H1 (cell line): ENCODE results near the gene RBM20. TPM values are rescaled to one million over a fixed set of nuclear protein-coding genes. Genes with fewer than 3 reads are reported as not detected.

Source experiments
- CTCF ChIA-PET: fragments of 300-600 bp; sonication (Branson Sonifier 250); formaldehyde crosslinking; loops from one replicate; lab custom pipeline; 2021; ENCODE audit not compliant: partially characterized antibody; lab: Charles Lee
- POLR2A ChIA-PET: fragments of 300-600 bp; sonication (Branson Sonifier 250); formaldehyde crosslinking; loops from one replicate; lab custom pipeline; 2021; ENCODE audit warnings: inconsistent platforms; ENCODE audit not compliant: partially characterized antibody; lab: Charles Lee
- DNase-seq, 2 experiments: peaks; one replicate each; pipeline versions ENCODE4 v3.0.0 to v3.0.0-alpha.2; 2010 to 2022; ENCODE audit warnings: low spot score in 2 of 2, low read depth in 1 of 2, mixed read lengths in 1 of 2
- FAIRE-seq: peaks from 2 replicates; lab custom pipeline; 2011; peaks lifted over from hg19 to GRCh38; lab: Jason Lieb, UNC
- H2AFZ ChIP-seq: 2 replicates; pipeline ENCODE4 v1.8.1; 2012; ENCODE audit warnings: low read length, inconsistent platforms
- H2AK5ac ChIP-seq: 2 replicates; pipeline ENCODE4 v1.6.1; 2013; ENCODE audit warnings: low read depth, low read length
- H2BK120ac ChIP-seq: replicated peaks from 2 replicates; pipeline ENCODE3; 2013; ENCODE audit warnings: low read depth, low read length, inconsistent platforms
- H2BK12ac ChIP-seq: 2 replicates; pipeline ENCODE4 v1.6.1; 2013; ENCODE audit warnings: low read depth, low read length
- H2BK15ac ChIP-seq: 2 replicates; pipeline ENCODE4 v1.6.1; 2013; ENCODE audit warnings: low read length
- H2BK20ac ChIP-seq: 2 replicates; pipeline ENCODE4 v1.6.1; 2013; ENCODE audit warnings: low read length
- H2BK5ac ChIP-seq: 2 replicates; pipeline ENCODE4 v1.6.1; 2013; ENCODE audit warnings: low read depth, low read length
- H3K14ac ChIP-seq: 2 replicates; pipeline ENCODE4 v1.6.1; 2013; ENCODE audit warnings: inconsistent platforms; ENCODE audit not compliant: insufficient read length
- H3K18ac ChIP-seq: 2 replicates; pipeline ENCODE4 v1.6.1; 2013; ENCODE audit warnings: low read length; ENCODE audit errors: extremely low read depth
- H3K23ac ChIP-seq: 2 replicates; pipeline ENCODE4 v1.6.1; 2013; ENCODE audit warnings: inconsistent platforms; ENCODE audit not compliant: insufficient read length
- H3K23me2 ChIP-seq: 2 replicates; pipeline ENCODE4 v1.6.1; 2013; ENCODE audit warnings: low read depth, low read length
- H3K27ac ChIP-seq: 2 replicates; pipeline ENCODE4 v1.6.1; 2011; ENCODE audit warnings: low read depth, low read length, inconsistent platforms
- H3K27me3 ChIP-seq, 4 experiments: replicated peaks in 1 of 4; 1 replicate in 1 of 4; 2 replicates in 3 of 4; pipeline versions ENCODE4 v1.6.1 to v1.8.1; 2011 to 2013; ENCODE audit warnings: low read length in 3 of 4, mild to moderate bottlenecking in 3 of 4, inconsistent platforms in 2 of 4, mixed read lengths in 2 of 4, moderate library complexity in 1 of 4; ENCODE audit not compliant: control insufficient read depth in 3 of 4, insufficient read depth in 3 of 4; ENCODE audit errors: extremely low read depth in 1 of 4
- H3K36me3 ChIP-seq, 4 experiments: 2 replicates each; pipeline versions ENCODE4 v1.6.1 to v1.8.1; 2011 to 2013; ENCODE audit warnings: mild to moderate bottlenecking in 4 of 4, low read length in 3 of 4, moderate library complexity in 2 of 4, control low read depth in 1 of 4, inconsistent platforms in 1 of 4; ENCODE audit not compliant: insufficient read depth in 4 of 4, control insufficient read depth in 2 of 4
- H3K4ac ChIP-seq: replicated peaks from 2 replicates; pipeline ENCODE3; 2013; ENCODE audit warnings: low read length, low read depth, mixed read lengths, inconsistent platforms; ENCODE audit not compliant: insufficient read length
- H3K4me1 ChIP-seq, 4 experiments: replicated peaks in 1 of 4; 1 replicate in 1 of 4; 2 replicates in 3 of 4; pipeline versions ENCODE4 v1.6.1 to v1.8.1; 2011 to 2013; ENCODE audit warnings: low read length in 3 of 4, inconsistent platforms in 2 of 4, mixed read lengths in 1 of 4; ENCODE audit not compliant: insufficient read depth in 4 of 4, control insufficient read depth in 3 of 4
- H3K4me2 ChIP-seq, 2 experiments: 2 replicates each; pipeline versions ENCODE4 v1.6.1 to v1.8.1; 2011 to 2013; ENCODE audit warnings: low read depth in 2 of 2, low read length in 2 of 2, control low read depth in 1 of 2, inconsistent platforms in 1 of 2, mild to moderate bottlenecking in 1 of 2; ENCODE audit not compliant: insufficient read depth in 1 of 2
- H3K4me3 ChIP-seq, 4 experiments: fragments of 200-600, 300-600 bp in 1 of 4; sonication (generic), shearing (Covaris generic), sonication (Bioruptor Twin) in 1 of 4; 2 replicates each; pipeline versions ENCODE4 v1.5.1 to v1.8.1; 2011 to 2016; ENCODE audit warnings: low read length in 4 of 4, low read depth in 3 of 4, control low read depth in 2 of 4, inconsistent platforms in 2 of 4, mild to moderate bottlenecking in 2 of 4, mixed read lengths in 1 of 4, moderate library complexity in 1 of 4; ENCODE audit not compliant: insufficient read depth in 2 of 4; ENCODE audit errors: extremely low read depth in 1 of 4
- H3K56ac ChIP-seq: replicated peaks from 2 replicates; pipeline ENCODE3; 2013; ENCODE audit warnings: low read depth, mild to moderate bottlenecking, mixed read lengths, low read length, inconsistent platforms; ENCODE audit not compliant: insufficient read length
- H3K79me1 ChIP-seq: 2 replicates; pipeline ENCODE4 v1.6.1; 2013; ENCODE audit warnings: low read depth, low read length, control low read depth
- H3K79me2 ChIP-seq, 2 experiments: 2 replicates each; pipeline versions ENCODE4 v1.6.1 to v1.8.1; 2012 to 2013; ENCODE audit warnings: low read length in 2 of 2, mild to moderate bottlenecking in 2 of 2, inconsistent platforms in 1 of 2; ENCODE audit not compliant: insufficient read depth in 2 of 2, control insufficient read depth in 1 of 2
- H3K9ac ChIP-seq, 4 experiments: replicated peaks in 1 of 4; 1 replicate in 1 of 4; 2 replicates in 3 of 4; pipeline versions ENCODE4 v1.6.1 to v1.8.1; 2011 to 2013; ENCODE audit warnings: low read depth in 3 of 4, low read length in 3 of 4, control low read depth in 2 of 4, mild to moderate bottlenecking in 2 of 4, moderate library complexity in 2 of 4, inconsistent platforms in 1 of 4; ENCODE audit errors: extremely low read depth in 1 of 4
- H3K9me3 ChIP-seq, 2 experiments: 2 replicates each; pipeline versions ENCODE4 v1.6.1 to v1.8.1; 2012 to 2013; ENCODE audit warnings: mild to moderate bottlenecking in 2 of 2, moderate library complexity in 2 of 2, control low read depth in 1 of 2, inconsistent platforms in 1 of 2, low read depth in 1 of 2, low read length in 1 of 2, mixed read lengths in 1 of 2; ENCODE audit not compliant: insufficient read depth in 2 of 2
- H4K20me1 ChIP-seq, 2 experiments: replicated peaks in 1 of 2; 2 replicates each; pipeline versions ENCODE3 to v1.8.1; 2011 to 2013; ENCODE audit warnings: inconsistent platforms in 2 of 2, low read length in 2 of 2, mild to moderate bottlenecking in 1 of 2; ENCODE audit not compliant: insufficient read depth in 2 of 2, control insufficient read depth in 1 of 2
- H4K5ac ChIP-seq: 2 replicates; pipeline ENCODE4 v1.6.1; 2013; ENCODE audit warnings: low read length, low read depth, mixed read lengths, inconsistent platforms; ENCODE audit not compliant: insufficient read length
- H4K8ac ChIP-seq: 2 replicates; pipeline ENCODE4 v1.8.0; 2013; ENCODE audit warnings: mild to moderate bottlenecking, moderate library complexity, low read length, inconsistent platforms; ENCODE audit not compliant: insufficient read depth; ENCODE audit errors: extremely low read depth
- H4K91ac ChIP-seq: replicated peaks from 2 replicates; pipeline ENCODE3; 2013; ENCODE audit warnings: low read length, mixed read lengths, inconsistent platforms; ENCODE audit not compliant: insufficient read length
- CTBP2 ChIP-seq: IDR thresholded peaks from 2 replicates; pipeline ENCODE4 v1.7.0; 2011; ENCODE audit warnings: borderline replicate concordance, mild to moderate bottlenecking, moderate library complexity, mixed read lengths, low read length; ENCODE audit not compliant: insufficient read depth, insufficient read length
- EZH2 ChIP-seq: fragments of 200-600 bp; sonication (generic); IDR thresholded peaks from 2 replicates; pipeline ENCODE4 v1.7.1; 2012; ENCODE audit warnings: low read depth, mild to moderate bottlenecking, moderate library complexity, low read length, inconsistent platforms; ENCODE audit not compliant: severe bottlenecking
- GABPA ChIP-seq: IDR thresholded peaks from 2 replicates; pipeline ENCODE4 v1.6.1; 2011; ENCODE audit warnings: mild to moderate bottlenecking, low read length, moderate library complexity, borderline replicate concordance; ENCODE audit not compliant: insufficient read depth
- SP4 ChIP-seq: IDR thresholded peaks from 2 replicates; pipeline ENCODE4 v1.6.1; 2012; ENCODE audit warnings: low read length, inconsistent platforms
- SRF ChIP-seq: IDR thresholded peaks from 2 replicates; pipeline ENCODE4 v1.6.1; 2011; ENCODE audit warnings: mild to moderate bottlenecking, low read depth, low read length, moderate library complexity
- SUZ12 ChIP-seq: fragments of 200-600 bp; sonication (generic); IDR thresholded peaks from 2 replicates; pipeline ENCODE4 v1.6.1; 2012; ENCODE audit warnings: mild to moderate bottlenecking, inconsistent platforms, low read length, moderate library complexity, mixed read lengths
- TAF1 ChIP-seq: IDR thresholded peaks from 2 replicates; pipeline ENCODE4 v1.6.1; 2011; ENCODE audit warnings: mild to moderate bottlenecking, low read depth, low read length
- WGBS, 2 experiments: shearing (Covaris generic) in 1 of 2; methylation state at CpG; one replicate each; pipeline versions ENCODE4 v1.1.6 to v1.1.7; 2013 to 2015; ENCODE audit warnings: low lambda C conversion rate in 2 of 2, mixed read lengths in 2 of 2, inconsistent platforms in 1 of 2, low coverage in 1 of 2, missing lambda C conversion rate in 1 of 2; ENCODE audit not compliant: insufficient replicate concordance in 2 of 2, insufficient coverage in 1 of 2, insufficient read length in 1 of 2; ENCODE audit errors: extremely low coverage in 1 of 2, missing lambda C conversion rate in 1 of 2; 5-methylcytosine and 5-hydroxymethylcytosine counted together
- polyA plus RNA-seq, 7 experiments: library from polyadenylated mRNA; depleted of rRNA in 3 of 7; stranded (reverse) in 5 of 7; unstranded in 2 of 7; fragments of >200 nt in 5 of 7; fragments of 200-250 nt in 2 of 7; gene quantifications; 1 replicate in 5 of 7; 2 replicates in 1 of 7; 4 replicates in 1 of 7; pipeline versions ENCODE4 v1.2.1 to v1.2.3, GENCODE V29; 2011 to 2013; ENCODE audit warnings: missing spikeins in 2 of 7, mixed read lengths in 2 of 7
- total RNA-seq: library from RNA; stranded (reverse); fragmentation: NEBNext Ultra II Directional; extraction: Animal tissue kit (Norgen Biotek cat#: 25700); gene quantifications from 2 replicates; pipeline ENCODE4 v1.2.1, GENCODE V29; 2021

RBM20 gene
- total and polyA plus RNA-seq, 2 of the 8 experiments (the other 6 are each of a cell fraction or from before 2014, with no cell fraction given): 0.05 to 0.63 TPM

DNA sequence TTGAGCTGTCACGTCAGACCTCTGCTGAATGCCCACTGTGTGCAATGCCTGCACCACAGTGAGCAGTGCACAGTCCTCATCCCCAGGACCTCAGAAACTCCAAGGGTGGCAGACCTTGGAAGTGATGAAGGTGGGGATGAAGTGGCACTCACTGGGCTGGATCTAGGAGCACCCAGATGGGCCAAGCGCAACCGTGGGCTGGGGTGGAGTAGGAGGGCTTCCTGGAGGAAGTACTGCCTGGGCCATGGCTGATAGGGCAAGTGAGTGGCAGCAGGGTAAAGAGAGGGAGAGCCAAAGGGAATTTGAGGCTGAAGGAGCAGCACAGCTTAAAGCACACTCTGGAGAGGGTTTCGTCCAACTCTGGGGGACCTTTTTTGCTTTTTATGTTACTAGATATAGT, 52.3 kb downstream of the RBM20 start:
- Histone ChIP-seq H4K91ac (peak overlapping the region; percentile 51), H3K4me2 (no peak overlapping the region), H3K18ac (no peak overlapping the region), H2BK15ac (no peak overlapping the region), H4K20me1 (peaks cover 0 to 2% of the 10 kb centered on the region in 2 experiments)
- TF ChIP-seq SUZ12: no peak
- TF ChIP-seq EZH2: no peak
- TF ChIP-seq CTBP2: no peak
- TF ChIP-seq SRF: no peak
- no peak for TF ChIP-seq TAF1
- TF ChIP-seq GABPA: no peak
- TF ChIP-seq SP4: no peak
- TF ChIP-seq, all 59 proteins: peak for 0
- H3K79me1 ChIP-seq: no peaks in the 10 kb centered on the region
- no peak overlapping the region for H2AFZ ChIP-seq
- no peak overlapping the region for H2BK12ac ChIP-seq
- H3K14ac ChIP-seq: no peak overlapping the region
- no peak overlapping the region for H3K9ac ChIP-seq
- ChIA-PET POLR2A (interaction anchor here (1.2 kb wide), 1 partner anchor 10 kb away, joined by 4 read pairs; no protein-coding TSS in a partner anchor), CTCF (interaction anchor here (1.1 to 1.9 kb wide), 5 partner anchors 8 to 86 kb away, joined by 3 to 11 read pairs (median 5); no protein-coding TSS in a partner anchor)
- H2BK5ac ChIP-seq: no peak overlapping the region
- no peak overlapping the region for H2BK120ac ChIP-seq
- H3K4me3 ChIP-seq: no peak overlapping the region
- no peaks in the 10 kb centered on the region for H3K79me2 ChIP-seq
- DNase-seq: no peak
- no peak overlapping the region for H3K56ac ChIP-seq
- no peak overlapping the region for H3K27ac ChIP-seq
- no peak overlapping the region for H4K5ac ChIP-seq
- no peaks in the 10 kb centered on the region for H3K36me3 ChIP-seq
- no peaks in the 10 kb centered on the region for H3K23me2 ChIP-seq
- no peak overlapping the region for H2AK5ac ChIP-seq
- H2BK20ac ChIP-seq: no peak overlapping the region
- H3K4ac ChIP-seq: no peak overlapping the region
- no peak overlapping the region for H3K23ac ChIP-seq
- 95% methylated on average over 4 of the region's 4 CpGs; no CpG with 5 or more reads in 1 of the 2 experiments for WGBS, 2 experiments
- H3K9me3 ChIP-seq: 0 out of 4 replicates have a peak, but pooled peaks cover 0 to 2% of the 10 kb centered on the region in 2 experiments
- FAIRE-seq: no peak
- no peaks in the 10 kb centered on the region; a peak in 1 of 7 replicates for H3K4me1 ChIP-seq
- H4K8ac ChIP-seq: no peak overlapping the region
- H3K27me3 ChIP-seq: no peaks in the 10 kb centered on the region
